Keratinocyte (primary cell): Measurements from ENCODE around the gene MGP. TPM values are rescaled to one million over a fixed set of nuclear protein-coding genes. Genes with fewer than 3 reads are reported as not detected.

Experiments
- DNase-seq: peaks from one replicate; pipeline ENCODE4 v3.0.0-alpha.2; 2011; ENCODE audit warnings: low read depth, missing footprints, low spot score
- FAIRE-seq: peaks from 2 replicates; lab custom pipeline; 2011; peaks lifted over from hg19 to GRCh38; lab: Jason Lieb, UNC
- H2AFZ ChIP-seq: 2 replicates; pipeline ENCODE4 v1.6.0; 2012; ENCODE audit warnings: low read length, control low read depth, inconsistent platforms; ENCODE audit not compliant: control insufficient read depth
- H3K27ac ChIP-seq: 2 replicates; pipeline ENCODE4 v1.5.1; 2011; ENCODE audit warnings: low read length; ENCODE audit not compliant: control insufficient read depth, insufficient read depth
- H3K27me3 ChIP-seq: 3 replicates; pipeline ENCODE4 v1.6.0; 2011; ENCODE audit warnings: low read length; ENCODE audit not compliant: control insufficient read depth, insufficient read depth; ENCODE audit errors: extremely low read depth
- H3K36me3 ChIP-seq, 2 experiments: 2 replicates in 1 of 2; 3 replicates in 1 of 2; pipeline ENCODE4 v1.5.1; 2011; ENCODE audit warnings: low read length in 2 of 2, mild to moderate bottlenecking in 1 of 2; ENCODE audit not compliant: control insufficient read depth in 2 of 2, insufficient read depth in 2 of 2; ENCODE audit errors: extremely low read depth in 1 of 2
- H3K4me1 ChIP-seq: 3 replicates; pipeline ENCODE4 v1.5.1; 2011; ENCODE audit warnings: low read length; ENCODE audit not compliant: control insufficient read depth, insufficient read depth; ENCODE audit errors: extremely low read depth
- H3K4me2 ChIP-seq: 3 replicates; pipeline ENCODE4 v1.6.0; 2011; ENCODE audit warnings: low read depth, low read length; ENCODE audit not compliant: control insufficient read depth, insufficient read depth; ENCODE audit errors: extremely low read depth
- H3K4me3 ChIP-seq, 3 experiments: fragments of 200-600 bp in 1 of 3; sonication (generic) in 1 of 3; 2 replicates in 2 of 3; 3 replicates in 1 of 3; pipeline ENCODE4 v1.5.1; 2011 to 2016; ENCODE audit warnings: low read length in 3 of 3, mild to moderate bottlenecking in 3 of 3, control low read depth in 2 of 3, inconsistent platforms in 1 of 3, low read depth in 1 of 3, mixed read lengths in 1 of 3, mixed run types in 1 of 3, moderate library complexity in 1 of 3; ENCODE audit not compliant: control insufficient read depth in 2 of 3, insufficient read depth in 2 of 3; ENCODE audit errors: extremely low read depth in 1 of 3
- H3K79me2 ChIP-seq: 2 replicates; pipeline ENCODE4 v1.6.0; 2012; ENCODE audit warnings: low read length; ENCODE audit not compliant: control insufficient read depth, insufficient read depth
- H3K9ac ChIP-seq: 3 replicates; pipeline ENCODE4 v1.6.0; 2011; ENCODE audit warnings: low read length; ENCODE audit not compliant: control insufficient read depth, insufficient read depth; ENCODE audit errors: extremely low read depth
- H3K9me1 ChIP-seq: 3 replicates; pipeline ENCODE4 v1.6.0; 2011; ENCODE audit warnings: low read length; ENCODE audit not compliant: control insufficient read depth, insufficient read depth; ENCODE audit errors: extremely low read depth
- H3K9me3 ChIP-seq: 2 replicates; pipeline ENCODE4 v1.5.1; 2012; ENCODE audit warnings: low read depth, low read length; ENCODE audit not compliant: control insufficient read depth
- H4K20me1 ChIP-seq: 3 replicates; pipeline ENCODE4 v1.6.0; 2011; ENCODE audit warnings: low read length; ENCODE audit not compliant: control insufficient read depth, insufficient read depth; ENCODE audit errors: extremely low read depth
- EZH2 ChIP-seq: IDR thresholded peaks from one replicate; pipeline ENCODE4 v1.6.1; 2012; ENCODE audit warnings: inconsistent platforms, mild to moderate bottlenecking, low read length, moderate library complexity
- dilution Hi-C: fragments of 300-500 bp; cut with MboI; formaldehyde crosslinking; loops from one replicate; pipeline ENCODE4 v1.7.0; 2020; ENCODE audit warnings: low sequenced_read_pairs; ENCODE audit not compliant: extremely low pct_ligation_motif_present
- polyA plus RNA-seq, 5 experiments: library from polyadenylated mRNA; depleted of rRNA in 3 of 5; stranded (reverse) in 3 of 5; stranded (forward) in 1 of 5; unstranded in 1 of 5; fragments of >200 nt; gene quantifications; 1 replicate in 1 of 5; 2 replicates in 3 of 5; 3 replicates in 1 of 5; pipeline versions ENCODE4 v1.2.1 to v1.2.3, GENCODE V29; 2011 to 2012; ENCODE audit warnings: missing spikeins in 2 of 5, low read depth in 1 of 5, low replicate concordance in 1 of 5
- TF ChIP-seq, protein P1 (sequence below), 3 experiments: IDR thresholded peaks in 1 of 3; conservative IDR thresholded peaks in 1 of 3; optimal IDR thresholded peaks in 1 of 3; 2 replicates in 2 of 3; 3 replicates in 1 of 3; pipeline versions ENCODE3 to v1.5.1; 2011; ENCODE audit warnings: low read length in 3 of 3, mild to moderate bottlenecking in 3 of 3, moderate library complexity in 2 of 3, control low read depth in 1 of 3, inconsistent platforms in 1 of 3; ENCODE audit not compliant: insufficient read depth in 2 of 3; ENCODE audit errors: extremely low read depth in 1 of 3

The MGP gene
- polyA plus RNA-seq, 1 donor (not counting 4 experiments of a cell fraction or from before 2014, with no cell fraction given) = 0.24 TPM

DNA sequence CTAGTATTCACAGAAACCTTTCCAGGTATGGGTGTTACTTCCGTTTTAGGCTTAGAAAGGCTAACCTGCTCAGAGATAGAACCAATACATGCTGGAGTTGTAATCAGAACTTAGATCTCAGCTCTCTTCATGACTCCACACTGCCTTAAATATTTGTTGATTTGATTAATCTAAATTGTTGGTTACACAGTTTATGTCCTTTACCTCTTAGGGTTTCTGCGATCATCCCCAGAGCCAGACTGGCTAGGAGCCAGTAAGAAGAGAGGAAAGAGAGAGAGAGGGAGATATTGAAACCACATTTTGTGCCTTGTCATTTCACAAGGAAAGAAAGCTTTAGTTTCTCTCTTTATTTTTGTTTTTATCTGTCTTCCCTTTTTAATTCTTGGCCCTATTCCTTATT lies 16.8 kb upstream of the MGP start:
- dilution Hi-C loops = no loop called here
- DNase-seq (no peak), FAIRE-seq (no peak)
- Histone ChIP-seq H3K27me3 (no peaks in the 10 kb centered on the region), H2AFZ (peak overlapping the region; percentile 43), H4K20me1 (no peaks in the 10 kb centered on the region), H3K9me1 (no peaks in the 10 kb centered on the region), H3K4me3 (no peak overlapping the region), H3K27ac (no peak overlapping the region), H3K4me2 (no peak overlapping the region), H3K4me1 (peaks cover 10% of the 10 kb centered on the region), H3K36me3 (no peaks in the 10 kb centered on the region), H3K9ac (no peak overlapping the region), H3K79me2 (no peaks in the 10 kb centered on the region), H3K9me3 (no peaks in the 10 kb centered on the region)
- no peak for TF ChIP-seq EZH2
- TF ChIP-seq, protein P1, sequence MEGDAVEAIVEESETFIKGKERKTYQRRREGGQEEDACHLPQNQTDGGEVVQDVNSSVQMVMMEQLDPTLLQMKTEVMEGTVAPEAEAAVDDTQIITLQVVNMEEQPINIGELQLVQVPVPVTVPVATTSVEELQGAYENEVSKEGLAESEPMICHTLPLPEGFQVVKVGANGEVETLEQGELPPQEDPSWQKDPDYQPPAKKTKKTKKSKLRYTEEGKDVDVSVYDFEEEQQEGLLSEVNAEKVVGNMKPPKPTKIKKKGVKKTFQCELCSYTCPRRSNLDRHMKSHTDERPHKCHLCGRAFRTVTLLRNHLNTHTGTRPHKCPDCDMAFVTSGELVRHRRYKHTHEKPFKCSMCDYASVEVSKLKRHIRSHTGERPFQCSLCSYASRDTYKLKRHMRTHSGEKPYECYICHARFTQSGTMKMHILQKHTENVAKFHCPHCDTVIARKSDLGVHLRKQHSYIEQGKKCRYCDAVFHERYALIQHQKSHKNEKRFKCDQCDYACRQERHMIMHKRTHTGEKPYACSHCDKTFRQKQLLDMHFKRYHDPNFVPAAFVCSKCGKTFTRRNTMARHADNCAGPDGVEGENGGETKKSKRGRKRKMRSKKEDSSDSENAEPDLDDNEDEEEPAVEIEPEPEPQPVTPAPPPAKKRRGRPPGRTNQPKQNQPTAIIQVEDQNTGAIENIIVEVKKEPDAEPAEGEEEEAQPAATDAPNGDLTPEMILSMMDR (optimal IDR thresholded peaks at IDR 0.05 in 1 of 3, IDR thresholded peaks at IDR 0.05 in 1 of 3, conservative IDR thresholded peaks at IDR 0.05 in 1 of 3; ENCODE audit: extremely low read depth in 1 of 3, insufficient read depth in 2 of 3, low read length in 3 of 3) = no peak

DNA sequence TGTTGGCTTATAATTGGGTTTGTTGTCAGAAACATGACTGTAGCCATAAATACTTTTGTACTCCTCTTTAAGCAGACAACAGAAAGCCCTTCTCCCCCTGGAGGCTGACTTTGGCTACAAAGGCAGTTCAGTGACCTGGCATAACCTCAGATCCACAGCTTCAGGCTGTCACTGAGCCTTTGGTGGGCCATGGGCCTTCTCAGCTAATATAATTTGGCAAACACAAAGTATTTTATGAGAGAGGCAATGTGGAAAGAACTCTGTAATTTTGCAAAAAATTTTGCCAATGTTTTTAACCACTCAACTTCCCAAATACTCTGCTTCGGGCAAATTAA lies 15.5 kb upstream of the MGP start:
- peaks cover 15% of the 10 kb centered on the region for H3K4me1 ChIP-seq
- H3K9me1 ChIP-seq = no peaks in the 10 kb centered on the region
- dilution Hi-C loops = no loop called here
- H3K4me3 ChIP-seq = no peak overlapping the region
- H2AFZ ChIP-seq = no peak overlapping the region
- H3K9me3 ChIP-seq = no peaks in the 10 kb centered on the region
- no peak for TF ChIP-seq EZH2
- TF ChIP-seq, protein P1 (optimal IDR thresholded peaks at IDR 0.05 in 1 of 3, IDR thresholded peaks at IDR 0.05 in 1 of 3, conservative IDR thresholded peaks at IDR 0.05 in 1 of 3; ENCODE audit: extremely low read depth in 1 of 3, insufficient read depth in 2 of 3, low read length in 3 of 3) = peak in 2 of 3 experiments; percentile 0 to 5
- H3K27ac ChIP-seq = no peak overlapping the region
- no peak overlapping the region for H3K4me2 ChIP-seq
- no peaks in the 10 kb centered on the region for H4K20me1 ChIP-seq
- no peak for FAIRE-seq
- no peaks in the 10 kb centered on the region for H3K79me2 ChIP-seq
- no peaks in the 10 kb centered on the region for H3K27me3 ChIP-seq
- no peak for DNase-seq
- H3K9ac ChIP-seq = no peak overlapping the region
- no peaks in the 10 kb centered on the region for H3K36me3 ChIP-seq
